GM12872 (cell line): Measurements from ENCODE around the gene RING1.

ENCODE experiments used
- CTCF ChIP-seq: IDR thresholded peaks from 3 replicates; pipeline ENCODE4 v1.5.1; 2011; ENCODE audit warnings: low read depth, mild to moderate bottlenecking, low read length, moderate library complexity; ENCODE audit not compliant: insufficient read depth

The RING1 gene

DNA sequence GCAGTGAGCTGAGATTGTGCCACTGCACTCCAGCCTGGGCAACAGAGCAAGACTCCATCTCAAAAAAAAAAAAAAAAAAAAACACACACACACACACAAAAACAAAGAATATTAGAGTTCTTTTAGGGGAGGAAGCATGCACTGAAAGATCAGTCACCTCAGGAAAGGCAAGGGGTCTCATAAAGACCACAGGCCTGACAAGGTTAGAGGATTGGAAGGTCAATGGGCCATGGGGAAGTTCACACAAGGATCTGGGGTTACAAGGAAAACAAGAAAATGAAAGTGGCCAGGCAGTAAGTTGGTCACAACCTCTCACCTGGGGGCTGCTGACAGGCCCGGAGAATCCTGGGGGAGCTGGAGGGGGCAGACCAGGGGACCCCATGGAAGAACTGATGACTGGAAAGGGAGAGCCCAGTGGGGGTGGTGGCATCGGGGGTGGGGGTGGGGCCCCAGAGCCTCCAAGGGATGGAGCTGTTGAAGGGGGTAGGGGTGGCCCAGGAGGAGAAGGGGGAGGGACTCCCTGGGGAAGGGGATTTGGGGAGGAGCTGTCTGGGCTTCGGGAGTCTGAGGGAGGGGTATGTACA is 9.4 kb upstream of the RING1 start:
- no peak for TF ChIP-seq CTCF

DNA sequence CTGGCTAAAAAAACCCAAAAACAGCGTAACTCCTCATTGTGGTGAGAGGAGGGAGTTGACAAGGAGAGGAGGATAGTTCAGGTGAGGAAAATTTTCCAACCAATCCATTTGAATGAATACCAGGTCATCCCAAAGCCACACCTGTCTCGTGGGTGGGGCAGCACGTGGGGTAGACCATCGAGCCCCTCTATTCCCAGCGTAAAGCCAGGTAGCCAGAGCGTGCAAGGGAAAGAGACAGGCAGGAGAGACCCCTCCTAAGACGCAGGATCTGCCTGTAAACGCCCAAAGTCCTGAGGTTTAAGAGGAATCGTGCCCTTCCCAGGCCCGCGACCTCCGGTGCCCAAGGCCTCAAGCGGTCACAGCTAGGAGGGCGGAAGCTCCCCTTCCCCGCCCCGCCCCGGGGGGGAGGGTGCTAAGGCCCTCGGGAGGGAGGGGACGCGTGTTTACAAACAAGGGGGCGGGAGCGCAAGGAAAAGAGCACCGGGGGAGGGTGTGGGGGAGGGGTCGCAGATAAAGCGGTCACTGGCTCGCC is 8.5 kb upstream of the RING1 start:
- TF ChIP-seq CTCF = no peak

DNA sequence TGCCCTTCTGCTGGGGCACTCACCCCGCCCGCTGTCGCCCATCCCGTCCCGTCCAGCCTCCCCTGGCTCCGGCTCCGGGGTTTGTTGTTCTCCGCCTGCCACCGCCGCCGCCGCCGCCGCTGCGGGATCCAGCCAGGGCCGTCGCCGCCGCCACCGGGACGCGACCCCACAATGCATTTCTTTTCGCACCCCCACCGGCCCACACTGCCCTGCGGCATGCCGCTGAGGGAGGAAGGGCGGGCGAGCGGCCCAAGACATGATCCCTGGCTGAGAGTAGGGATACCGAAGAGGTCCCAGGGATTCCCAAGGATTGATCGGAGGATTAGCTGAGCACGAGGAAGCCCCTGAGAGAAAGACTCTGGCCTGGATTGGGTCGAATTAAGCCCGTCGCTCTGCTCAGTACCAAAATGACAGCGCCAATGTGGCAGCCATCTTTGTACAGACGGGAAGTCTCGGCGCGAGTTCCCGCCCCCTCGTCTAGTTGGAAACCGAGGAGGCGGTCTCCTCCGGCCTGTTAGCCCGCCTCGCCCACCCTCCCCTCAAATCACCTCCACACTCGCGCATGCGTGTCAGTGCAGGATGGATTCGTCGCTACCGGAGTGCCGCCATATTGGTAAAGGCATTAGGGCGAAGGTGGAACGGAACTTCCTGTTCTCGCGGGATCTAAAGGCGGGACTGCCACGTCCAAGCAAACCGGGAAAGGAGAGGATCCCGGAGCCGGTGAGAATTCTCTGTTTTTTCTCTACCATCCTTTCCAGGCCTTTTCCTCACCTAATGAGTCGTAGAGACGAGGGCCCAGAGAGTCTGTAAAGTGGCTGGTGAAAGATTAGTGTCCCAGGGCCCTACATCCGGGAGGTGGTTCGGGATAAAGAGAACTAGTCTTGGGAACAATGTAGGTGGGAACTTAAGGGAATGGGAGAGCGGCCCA is 7.8 kb upstream of the RING1 start, which contains the start of the genes RXRB and SLC39A7:
TSS of gene RXRB (minus strand) at position 447 of the 928 bp plus-strand sequence. CDS start at position 258, 189 bp downstream.
TSS of gene SLC39A7 (plus strand) at position 649 of the 928 bp plus-strand sequence. CDS start 379 bp downstream, outside the sequence.
- no peak for TF ChIP-seq CTCF

DNA sequence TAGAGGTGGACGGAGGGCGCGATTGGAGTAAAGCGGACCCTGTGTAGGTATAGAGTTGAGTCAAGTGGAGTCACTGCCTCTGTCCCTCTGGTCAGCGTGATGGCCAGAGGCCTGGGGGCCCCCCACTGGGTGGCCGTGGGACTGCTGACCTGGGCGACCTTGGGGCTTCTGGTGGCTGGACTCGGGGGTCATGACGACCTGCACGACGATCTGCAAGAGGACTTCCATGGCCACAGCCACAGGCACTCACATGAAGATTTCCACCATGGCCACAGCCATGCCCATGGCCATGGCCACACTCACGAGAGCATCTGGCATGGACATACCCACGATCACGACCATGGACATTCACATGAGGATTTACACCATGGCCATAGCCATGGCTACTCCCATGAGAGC is 7.2 kb upstream of the RING1 start:
- TF ChIP-seq CTCF = peak; percentile 43; the same call in 2 of the 3 replicates

- TF ChIP-seq CTCF = no peak
Observed at GRCh38 chr6:33201935-33202334, 6.4 kb upstream of the RING1 start.

DNA sequence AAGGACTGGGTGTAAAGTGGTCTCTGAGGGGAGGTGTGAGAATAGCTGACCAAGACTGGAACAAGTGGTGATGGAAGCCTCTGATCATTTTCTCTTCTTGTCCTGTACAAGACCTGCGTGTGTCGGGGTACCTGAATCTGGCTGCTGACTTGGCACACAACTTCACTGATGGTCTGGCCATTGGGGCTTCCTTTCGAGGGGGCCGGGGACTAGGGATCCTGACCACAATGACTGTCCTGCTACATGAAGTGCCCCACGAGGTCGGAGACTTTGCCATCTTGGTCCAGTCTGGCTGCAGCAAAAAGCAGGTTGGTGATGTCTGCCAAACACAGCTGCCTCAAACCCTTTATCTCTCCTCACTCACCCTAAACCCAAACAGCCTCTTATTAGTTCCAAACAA is 5.5 kb upstream of the RING1 start:
- no peak for TF ChIP-seq CTCF

- TF ChIP-seq CTCF = no peak
Observed at GRCh38 chr6:33203443-33204164, 4.7 kb upstream of the RING1 start.
